Right cardiac atrium (tissue), 5 donors: ENCODE measurements around the gene SEMA5B. TPM values are rescaled to one million over a fixed set of nuclear protein-coding genes. Genes with fewer than 3 reads are reported as not detected.
A peak's percentile ranks its signal among the peaks of the same experiment; 100 is the strongest.

Source experiments
- ATAC-seq, 2 donors: fragments of 200-7000 bp; cut with Tn5 transposase; one replicate each; pipeline versions ENCODE4 v1.8.0 to v1.9.1; 2020; ENCODE audit warnings: moderate library complexity in 2 of 2, mild to moderate bottlenecking in 1 of 2
- DNase-seq, 3 donors: peaks; one replicate each; pipeline ENCODE4 v3.0.0-alpha.2; 2020
- H3K27ac ChIP-seq: one replicate; pipeline ENCODE4 v1.5.1; 2013; ENCODE audit warnings: mild to moderate bottlenecking, low read length, control low read depth, moderate library complexity
- H3K27me3 ChIP-seq: one replicate; pipeline ENCODE4 v1.6.1; 2013; ENCODE audit not compliant: control insufficient read depth, insufficient read depth
- H3K4me1 ChIP-seq: one replicate; pipeline ENCODE4 v1.6.1; 2013; ENCODE audit warnings: low read length; ENCODE audit not compliant: control insufficient read depth, insufficient read depth
- H3K4me3 ChIP-seq: one replicate; pipeline ENCODE4 v1.5.1; 2013; ENCODE audit warnings: low read length, control low read depth
- H3K9me3 ChIP-seq: one replicate; pipeline ENCODE4 v1.6.1; 2013; ENCODE audit warnings: low read length; ENCODE audit not compliant: control insufficient read depth
- WGBS: extraction: QIAGEN DNeasy Blood & Tissue Kit; methylation state at CpG from one replicate; pipeline ENCODE4 v1.1.7; 2013; 5-methylcytosine and 5-hydroxymethylcytosine counted together
- intact Hi-C, 4 donors: fragments of 100-400 bp; cut with DNase I; formaldehyde crosslinking; loops; one replicate each; pipeline versions ENCODE4 v1.11.0 to v1.14.0; 2022 to 2023
- polyA plus RNA-seq: library from polyadenylated mRNA; stranded (reverse); fragments of 200-250 nt; gene quantifications from one replicate; pipeline ENCODE4 v1.2.3, GENCODE V29; 2013
- total RNA-seq, 4 donors: library from RNA; stranded (reverse); fragmentation: NEBNext Ultra II Directional; extraction: Animal tissue kit (Norgen Biotek cat#: 25700); gene quantifications; one replicate each; pipeline ENCODE4 v1.2.1, GENCODE V29; 2021
- donor health status: healthy with polysubstance abuse.
- donor health status: DM: no; HTN: yes; CAD: no.
- donor health status: DM: no; HTN: no; CAD: no.
- donor health status: DM: no; HTN: yes; CAD: no; lungs with severe emphysema.
- donor health status: DM: yes; HTN: yes; CAD: no.

The SEMA5B gene
- total and polyA plus RNA-seq, 5 donors = 0.72 to 4.9 (median 3.1) TPM

DNA sequence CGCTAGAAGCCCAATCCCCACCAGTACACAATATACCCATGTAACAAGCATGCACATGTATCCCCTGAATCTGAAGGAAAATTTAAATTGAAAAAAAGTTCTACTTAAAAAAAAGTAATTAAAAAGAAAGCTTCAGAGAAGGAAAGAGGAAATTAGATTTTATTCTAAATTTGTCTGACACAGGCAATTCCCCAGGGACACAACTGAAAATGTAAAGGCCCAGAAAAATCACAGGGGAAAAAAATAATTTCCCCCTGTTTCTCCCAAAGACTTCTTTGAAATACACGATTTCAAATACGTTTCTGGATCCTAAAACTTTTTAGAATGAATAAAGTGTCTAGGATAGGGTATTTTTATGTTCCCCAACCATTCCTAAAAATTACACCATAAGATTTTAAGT is 42.9 kb downstream of the SEMA5B start:
- no peaks in the 10 kb centered on the region for H3K9me3 ChIP-seq
- H3K4me1 ChIP-seq = no peaks in the 10 kb centered on the region
- intact Hi-C loops = loop anchor here in 2 of 4 donors (5.0 kb wide), 1 partner anchor 37 kb away; no protein-coding TSS in a partner anchor
- no peak overlapping the region for H3K4me3 ChIP-seq
- 84% methylated on average over 3 of the region's 3 CpGs for WGBS
- H3K27me3 ChIP-seq = no peaks in the 10 kb centered on the region
- no peak overlapping the region for H3K27ac ChIP-seq
- DNase-seq (no peak), ATAC-seq (no peak)

DNA sequence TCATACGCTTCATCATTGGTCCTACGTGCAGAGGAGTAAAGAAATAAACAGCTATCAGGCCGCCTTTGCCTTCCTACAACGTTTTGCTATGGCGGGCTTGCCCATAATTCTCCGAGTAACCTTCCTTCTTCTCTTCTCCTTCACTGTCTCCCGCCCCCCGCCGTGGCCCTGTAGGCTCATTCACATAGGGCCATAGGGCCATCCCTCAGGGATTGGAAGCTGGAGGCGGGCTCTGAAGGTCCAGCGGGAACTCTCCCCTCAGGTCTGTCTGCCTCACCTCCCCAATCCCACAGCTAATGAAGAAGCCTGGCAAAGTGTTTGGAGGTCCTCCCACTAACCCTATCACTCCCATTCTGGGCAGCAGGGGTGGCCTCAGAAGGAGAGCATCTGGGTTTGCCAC is 43.6 kb downstream of the SEMA5B start:
- Histone ChIP-seq H3K4me1 (no peaks in the 10 kb centered on the region), H3K27ac (no peak overlapping the region)

DNA sequence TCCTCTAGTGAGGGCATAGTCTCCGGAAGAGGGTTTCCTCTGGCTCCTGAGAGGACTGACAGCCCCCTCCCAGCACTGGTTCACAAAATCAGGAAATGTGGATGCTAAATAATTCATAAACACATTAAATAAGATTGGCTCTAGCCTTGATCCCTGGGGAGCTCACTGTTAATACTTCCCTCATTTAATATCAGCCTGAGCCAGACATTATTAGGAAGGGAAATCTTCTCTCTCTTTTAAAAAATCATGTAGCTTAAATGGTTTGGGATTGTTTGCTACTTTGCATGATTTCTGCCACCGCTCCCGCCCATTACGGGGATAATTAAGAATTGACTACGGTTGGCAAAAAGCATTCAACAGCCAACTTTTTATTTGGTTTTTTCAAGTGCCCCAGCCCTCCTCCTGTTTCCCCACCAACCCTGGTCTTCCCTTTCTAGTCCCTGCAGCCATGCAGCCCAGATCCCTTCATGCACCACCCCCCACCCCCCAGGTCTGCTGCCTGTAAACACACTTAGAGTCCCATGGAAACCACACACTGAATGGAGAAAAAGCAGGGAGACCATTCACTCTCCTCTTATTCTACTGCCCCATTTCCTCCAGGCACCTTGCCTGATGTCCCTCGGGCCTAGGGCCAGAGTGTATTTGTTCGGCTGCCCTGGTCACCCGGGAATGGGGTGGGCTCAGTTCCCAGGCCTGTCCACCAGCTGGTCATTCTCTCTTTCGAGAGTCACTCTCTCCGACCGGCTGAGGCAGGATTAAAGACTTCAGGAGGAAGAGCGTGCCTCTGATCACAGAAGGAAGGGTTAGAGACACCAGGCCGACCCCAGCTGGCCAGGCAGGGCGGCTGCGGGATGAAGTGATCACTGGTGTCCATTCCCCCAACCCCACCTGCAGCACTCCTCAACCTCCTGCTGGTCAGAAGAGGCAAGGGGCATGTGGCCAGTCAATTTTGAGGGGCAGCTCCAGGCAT is 45.1 kb downstream of the SEMA5B start:
- no peaks in the 10 kb centered on the region for H3K9me3 ChIP-seq
- H3K27me3 ChIP-seq = no peaks in the 10 kb centered on the region
- 40% methylated on average over 15 of the region's 15 CpGs for WGBS
- DNase-seq (peak; percentile 39 to 85 (median 76)), ATAC-seq (peak; percentile 20 to 22)
- no peak overlapping the region for H3K4me3 ChIP-seq
- intact Hi-C loops = loop anchor here in 2 of 4 donors (5.0 kb wide), 1 partner anchor 35 kb away; no protein-coding TSS in a partner anchor
- H3K4me1 ChIP-seq = peaks cover 2% of the 10 kb centered on the region
- no peak overlapping the region for H3K27ac ChIP-seq

More for the DNA sequence above, 43.6 kb downstream of the SEMA5B start:
- DNase-seq = no peak
- ATAC-seq = no peak
- 85% methylated on average over 11 of the region's 11 CpGs for WGBS
- Histone ChIP-seq H3K4me3 (no peak overlapping the region), H3K27me3 (no peaks in the 10 kb centered on the region), H3K9me3 (no peaks in the 10 kb centered on the region)
- intact Hi-C loops = loop anchor here in 2 of 4 donors (5.0 kb wide), 1 partner anchor 37 kb away; no protein-coding TSS in a partner anchor

DNA sequence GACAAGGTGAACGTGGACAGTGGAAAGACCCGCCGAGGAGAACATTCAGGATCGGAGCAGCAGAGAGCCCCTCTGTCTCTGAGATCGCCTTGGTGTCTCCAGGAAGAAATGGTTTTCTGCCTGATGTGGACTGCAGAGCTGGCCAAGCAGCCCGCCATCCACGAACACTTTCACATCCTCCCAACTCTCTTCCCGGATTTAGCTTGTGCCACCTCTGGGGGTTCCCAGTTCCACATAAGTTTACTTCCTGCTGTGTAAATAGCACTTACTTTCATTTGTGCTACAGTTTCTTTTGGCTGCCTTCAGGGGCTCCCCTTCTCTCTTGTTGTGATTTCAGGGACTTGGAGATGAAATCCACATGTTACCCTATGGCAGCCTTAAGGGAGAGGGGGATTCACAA is 48.4 kb downstream of the SEMA5B start:
- no peaks in the 10 kb centered on the region for H3K9me3 ChIP-seq
- WGBS = 74% methylated on average over 8 of the region's 8 CpGs
- no peak overlapping the region for H3K4me3 ChIP-seq
- DNase-seq (no peak), ATAC-seq (no peak)
- H3K4me1 ChIP-seq = peaks cover 5% of the 10 kb centered on the region
- intact Hi-C loops = no loop called here
- peak overlapping the region; percentile 12 for H3K27ac ChIP-seq
- H3K27me3 ChIP-seq = no peaks in the 10 kb centered on the region

DNA sequence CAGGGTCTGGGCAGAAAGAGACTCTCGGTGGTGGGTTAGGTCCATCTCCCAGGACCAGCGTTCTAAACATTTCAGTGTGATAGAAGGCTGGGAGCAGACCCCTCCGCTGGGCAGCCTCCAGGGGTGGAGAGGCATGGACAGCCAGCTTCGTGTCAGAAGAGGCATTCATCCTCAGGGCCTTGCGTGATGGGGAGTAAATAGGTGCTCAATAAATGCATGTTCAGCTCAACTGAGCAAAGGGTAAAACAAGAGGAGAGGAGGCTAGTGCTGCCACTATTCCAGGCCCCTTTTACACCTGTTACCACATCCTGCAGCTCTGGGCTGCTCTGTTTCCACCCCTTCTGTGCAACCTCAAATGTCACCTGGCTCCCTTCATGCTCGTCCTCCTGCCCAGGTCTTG is 49.0 kb downstream of the SEMA5B start:
- ATAC-seq (no peak), DNase-seq (no peak)
- intact Hi-C loops = no loop called here
- peak overlapping the region; percentile 71 for H3K27ac ChIP-seq
- WGBS = 84% methylated on average over 6 of the region's 6 CpGs
- H3K9me3 ChIP-seq = no peaks in the 10 kb centered on the region
- no peaks in the 10 kb centered on the region for H3K27me3 ChIP-seq
- no peak overlapping the region for H3K4me3 ChIP-seq
- H3K4me1 ChIP-seq = peaks cover 5% of the 10 kb centered on the region

DNA sequence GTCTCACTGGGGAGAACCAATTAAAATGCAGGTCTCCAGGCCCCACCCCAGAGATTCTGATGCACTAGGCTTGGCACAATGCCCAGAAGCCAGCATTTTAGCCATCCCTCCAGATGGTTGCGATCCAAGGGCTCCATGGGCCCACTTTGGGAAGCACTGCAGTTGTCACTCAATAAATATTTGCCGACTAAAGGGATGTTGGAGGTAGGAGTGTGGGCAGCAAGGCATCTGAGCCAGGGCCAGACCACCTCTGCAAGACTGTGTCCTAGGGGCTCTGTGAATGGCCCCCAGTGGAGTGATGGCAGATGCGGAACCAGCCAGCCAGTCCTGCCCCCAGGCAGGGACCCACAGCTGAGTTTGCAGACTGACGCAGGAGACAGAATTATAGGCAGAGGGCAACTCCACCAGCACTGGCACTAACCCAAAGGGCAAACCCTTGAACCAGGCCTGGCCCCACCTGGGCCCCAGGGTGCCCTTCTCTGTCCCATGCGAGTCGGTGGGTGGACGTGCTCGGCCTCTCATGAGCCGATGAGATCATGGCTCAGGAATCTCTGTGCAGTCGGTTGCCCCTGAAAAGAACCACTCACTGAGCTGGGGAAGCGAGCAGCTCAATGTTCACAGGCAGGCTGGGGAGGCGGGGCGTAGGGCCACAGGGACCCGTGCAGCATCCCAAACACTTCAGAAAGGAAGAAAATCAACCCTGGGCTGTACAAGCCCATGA is 49.7 kb downstream of the SEMA5B start:
- peak overlapping the region; percentile 45 for H3K27ac ChIP-seq
- H3K4me1 ChIP-seq = peaks cover 5% of the 10 kb centered on the region
- ATAC-seq = peak; percentile 47 to 54
- no peaks in the 10 kb centered on the region for H3K27me3 ChIP-seq
- WGBS = 38% methylated on average over 14 of the region's 14 CpGs
- intact Hi-C loops = no loop called here
- peak; percentile 58 to 86 (median 80) for DNase-seq
- no peak overlapping the region for H3K4me3 ChIP-seq
- no peaks in the 10 kb centered on the region for H3K9me3 ChIP-seq

DNA sequence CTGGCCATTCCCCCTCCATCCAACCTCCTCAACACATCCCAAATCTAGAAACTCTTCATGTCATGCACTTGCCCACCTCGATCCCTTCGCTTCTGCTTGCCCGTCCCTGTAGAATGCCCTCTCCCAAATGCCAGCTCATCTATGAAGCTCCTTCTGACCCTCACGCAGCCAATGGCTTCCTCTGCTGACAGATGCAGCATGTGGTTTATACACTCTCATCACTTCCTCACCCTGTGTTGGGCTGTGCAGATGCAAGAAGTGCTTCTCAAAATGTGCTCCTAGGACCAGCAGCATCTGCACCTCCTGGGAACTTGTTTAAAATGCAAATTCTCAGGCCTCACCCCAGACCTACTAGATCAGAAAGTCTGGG is 51.7 kb downstream of the SEMA5B start:
- Histone ChIP-seq H3K4me3 (no peak overlapping the region), H3K4me1 (peaks cover 5% of the 10 kb centered on the region), H3K27ac (peak overlapping the region; percentile 92), H3K9me3 (no peaks in the 10 kb centered on the region), H3K27me3 (no peaks in the 10 kb centered on the region)
- WGBS = 59% methylated on average over 4 of the region's 4 CpGs
- intact Hi-C loops = no loop called here
- ATAC-seq (no peak), DNase-seq (no peak)

DNA sequence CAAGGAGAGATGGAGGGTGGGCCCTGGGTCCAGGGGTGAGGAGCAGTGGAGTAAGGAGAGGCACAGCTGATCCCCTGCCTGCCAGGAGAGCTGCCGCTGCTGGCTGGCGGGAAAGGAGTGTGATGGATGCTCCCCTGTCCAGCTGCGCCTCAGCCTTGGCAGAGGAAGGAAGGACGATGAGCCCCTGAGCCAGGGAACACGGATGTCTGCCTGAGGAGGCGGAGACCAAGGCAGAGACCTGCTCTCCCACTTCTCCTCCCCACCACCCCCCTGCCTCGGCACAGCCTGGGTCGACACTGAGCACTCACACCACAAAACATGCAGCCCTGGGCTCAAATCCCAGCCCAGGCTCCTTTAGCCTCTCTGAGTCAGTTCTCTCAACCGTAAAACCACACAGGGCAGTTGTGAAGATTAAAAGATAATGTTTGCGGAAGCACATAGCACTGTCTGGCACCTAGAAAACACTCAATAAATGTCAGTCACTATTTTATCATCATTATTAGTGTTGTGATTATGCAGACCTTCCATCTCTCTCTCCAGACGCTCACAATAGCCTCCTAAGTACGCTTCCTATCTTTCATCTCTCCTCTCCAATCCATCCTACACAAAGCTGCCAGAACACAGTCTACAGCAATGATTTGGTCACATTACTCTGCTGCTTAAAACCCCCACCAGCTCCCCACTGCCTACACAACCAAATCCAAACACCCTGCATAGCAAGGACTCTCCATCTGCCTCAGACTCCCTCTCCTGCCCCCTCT is 52.2 kb downstream of the SEMA5B start:
- intact Hi-C loops = no loop called here
- H3K4me1 ChIP-seq = peaks cover 5% of the 10 kb centered on the region
- WGBS = 16% methylated on average over 12 of the region's 12 CpGs
- DNase-seq (peak in 1 of 3 donors; percentile 60), ATAC-seq (peak; percentile 3 to 23)
- H3K4me3 ChIP-seq = no peak overlapping the region
- H3K27me3 ChIP-seq = no peaks in the 10 kb centered on the region
- peak overlapping the region; percentile 92 for H3K27ac ChIP-seq
- H3K9me3 ChIP-seq = no peaks in the 10 kb centered on the region

DNA sequence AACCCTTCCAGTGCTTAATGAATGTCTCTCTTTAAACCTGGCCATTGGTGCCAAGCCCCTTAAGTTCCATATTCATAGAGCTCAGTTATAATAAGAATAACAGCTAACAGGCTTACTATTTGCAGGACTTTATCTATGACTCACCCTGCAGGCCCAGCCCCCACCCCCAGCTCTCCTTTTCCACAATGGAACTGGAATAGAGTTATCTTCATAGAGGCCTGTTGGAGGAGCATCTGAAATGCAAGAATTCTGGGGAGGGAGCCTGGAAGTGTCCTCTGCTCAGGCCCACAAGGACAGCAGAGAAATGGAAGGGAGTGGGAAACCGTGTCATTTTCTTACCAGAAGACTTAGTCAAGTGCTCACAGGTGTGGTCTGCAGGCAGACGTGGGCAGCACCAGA is 52.8 kb downstream of the SEMA5B start:
- Histone ChIP-seq H3K27me3 (no peaks in the 10 kb centered on the region), H3K9me3 (no peaks in the 10 kb centered on the region), H3K27ac (peak overlapping the region; percentile 92), H3K4me1 (peaks cover 7% of the 10 kb centered on the region), H3K4me3 (no peak overlapping the region)
- intact Hi-C loops = no loop called here
- peak; percentile 61 to 64 for ATAC-seq
- WGBS = 18% methylated on average over 2 of the region's 2 CpGs
- peak; percentile 48 to 84 (median 81) for DNase-seq

DNA sequence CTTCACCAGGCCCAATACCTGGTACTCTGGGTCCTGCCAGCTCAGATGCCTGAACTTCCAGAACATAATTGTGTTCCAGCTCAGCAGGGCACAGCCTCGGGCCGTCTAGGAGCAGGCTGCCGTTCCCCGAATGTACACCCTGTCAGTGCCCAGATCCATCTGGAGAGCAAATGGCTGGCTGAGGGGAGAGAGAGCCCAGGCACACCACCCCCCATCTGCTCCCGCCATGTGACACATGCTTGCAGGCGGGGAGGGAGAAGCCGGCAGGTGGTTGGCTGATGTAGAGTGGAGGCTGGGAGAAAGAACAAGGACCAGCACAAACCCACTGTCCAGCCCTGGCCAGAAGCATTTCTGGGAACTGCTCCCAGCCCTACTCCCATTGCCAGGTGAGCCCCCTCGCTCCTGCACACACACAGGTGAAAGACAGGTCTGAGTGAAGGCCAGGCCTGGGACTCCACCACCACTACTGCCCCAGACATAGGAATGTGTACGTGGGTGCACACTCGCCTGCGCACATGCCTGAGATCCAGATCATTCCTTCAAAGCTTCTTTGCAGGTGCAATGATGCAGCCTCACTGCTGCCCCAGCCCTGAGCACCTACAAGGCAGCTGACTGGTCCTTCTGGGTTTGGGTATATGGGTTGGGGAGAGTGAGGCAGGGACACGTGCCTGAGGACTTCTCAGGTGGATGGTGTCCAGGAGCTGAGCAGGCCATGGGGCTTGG is 53.5 kb downstream of the SEMA5B start:
- DNase-seq (peak in 1 of 3 donors; percentile 73), ATAC-seq (peak in 1 of 2 donors; percentile 6)
- H3K4me3 ChIP-seq = no peak overlapping the region
- H3K27ac ChIP-seq = peak overlapping the region; percentile 89
- peaks cover 13% of the 10 kb centered on the region for H3K4me1 ChIP-seq
- 66% methylated on average over 12 of the region's 12 CpGs for WGBS
- H3K9me3 ChIP-seq = no peaks in the 10 kb centered on the region
- H3K27me3 ChIP-seq = no peaks in the 10 kb centered on the region
- intact Hi-C loops = no loop called here
